ENCODE data around the gene LITAFD. TPM values are rescaled to one million over a fixed set of nuclear protein-coding genes. Genes with fewer than 3 reads are reported as not detected.

The LITAFD gene
- total and polyA plus RNA-seq, 2 experiments from 2014 or later: not detected

DNA sequence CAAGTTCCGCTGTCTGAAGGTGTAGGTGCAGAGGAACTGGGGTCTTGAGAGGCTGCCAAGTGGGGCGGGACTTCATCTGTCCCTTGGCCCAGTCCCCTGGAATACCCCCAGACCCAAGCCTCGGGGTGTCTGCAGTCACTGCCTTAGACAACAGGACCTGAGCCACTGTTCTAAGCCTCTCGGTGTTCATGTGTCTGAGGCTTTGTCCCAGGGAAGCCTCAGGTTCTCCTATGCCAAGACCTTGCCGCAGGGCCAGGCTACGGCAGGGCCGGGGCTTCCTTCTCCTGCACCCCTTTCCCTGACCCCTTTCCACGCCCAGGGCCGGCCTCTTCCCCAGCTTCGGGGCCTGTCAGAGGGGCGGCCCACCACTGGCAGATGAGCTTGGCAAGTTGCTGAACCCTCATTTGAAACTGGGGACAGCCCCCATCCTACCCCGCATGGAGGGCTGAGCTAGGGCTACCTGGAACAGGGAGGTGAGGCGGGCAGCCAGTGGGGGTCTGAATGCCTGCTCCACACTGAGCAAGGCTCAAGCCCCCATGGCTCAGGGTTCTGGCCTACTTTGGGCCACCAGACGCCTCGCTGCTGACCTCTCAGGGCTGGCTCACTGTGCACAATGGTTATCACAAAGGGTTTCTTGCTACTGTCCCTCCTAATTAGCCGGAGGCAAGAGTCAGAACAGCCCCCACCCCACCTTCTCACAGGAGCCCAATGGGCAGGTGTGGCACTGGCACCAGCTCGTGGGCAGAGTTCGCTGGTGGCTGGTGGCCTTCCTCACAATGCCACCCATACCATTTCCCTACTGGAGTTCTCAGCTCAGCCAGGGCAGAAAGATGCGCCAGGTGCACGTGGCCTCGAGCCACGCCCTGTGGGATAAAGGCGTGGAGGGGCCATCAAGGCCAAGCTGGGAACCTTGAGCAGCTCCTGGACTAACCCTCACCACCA, 7.1 kb downstream of the LITAFD start:
- H3K4me3 Mint-ChIP-seq: no peak overlapping the region
- Histone ChIP-seq H3F3A (replicated peaks; ENCODE audit: low read depth) (0 out of 2 replicates have a peak, but pooled peaks cover 6% of the 10 kb centered on the region), H2AFZ (no peak overlapping the region), H3K4me3 (no peak overlapping the region), H4K20me1 (replicated peaks; ENCODE audit: insufficient read depth) (peaks cover 6% of the 10 kb centered on the region; the same call in 1 of the 2 replicates), H3K4me2 (no peak overlapping the region), H3K27ac (ENCODE audit: low read depth) (no peak overlapping the region), H3K27me3 (ENCODE audit: insufficient read depth) (no peaks in the 10 kb centered on the region), H3K4me1 (ENCODE audit: insufficient read depth) (peaks cover 11% of the 10 kb centered on the region; the same call in 1 of the 2 replicates), H3K9me2 (ENCODE audit: insufficient read depth) (no peaks in the 10 kb centered on the region), H3K36me3 (ENCODE audit: insufficient read depth) (peaks cover 28% of the 10 kb centered on the region), H3K79me2 (replicated peaks; ENCODE audit: insufficient read depth) (no peaks in the 10 kb centered on the region)
- H3K27ac Mint-ChIP-seq: no peak overlapping the region
- H3K4me1 Mint-ChIP-seq: peaks cover 15% of the 10 kb centered on the region
- no peak for DNase-seq (ENCODE audit: low spot score)
- peaks cover 47% of the 10 kb centered on the region for H3K36me3 Mint-ChIP-seq (ENCODE audit: low read depth)
- no peaks in the 10 kb centered on the region for H3K9me3 Mint-ChIP-seq
- TF ChIP-seq, protein P1, sequence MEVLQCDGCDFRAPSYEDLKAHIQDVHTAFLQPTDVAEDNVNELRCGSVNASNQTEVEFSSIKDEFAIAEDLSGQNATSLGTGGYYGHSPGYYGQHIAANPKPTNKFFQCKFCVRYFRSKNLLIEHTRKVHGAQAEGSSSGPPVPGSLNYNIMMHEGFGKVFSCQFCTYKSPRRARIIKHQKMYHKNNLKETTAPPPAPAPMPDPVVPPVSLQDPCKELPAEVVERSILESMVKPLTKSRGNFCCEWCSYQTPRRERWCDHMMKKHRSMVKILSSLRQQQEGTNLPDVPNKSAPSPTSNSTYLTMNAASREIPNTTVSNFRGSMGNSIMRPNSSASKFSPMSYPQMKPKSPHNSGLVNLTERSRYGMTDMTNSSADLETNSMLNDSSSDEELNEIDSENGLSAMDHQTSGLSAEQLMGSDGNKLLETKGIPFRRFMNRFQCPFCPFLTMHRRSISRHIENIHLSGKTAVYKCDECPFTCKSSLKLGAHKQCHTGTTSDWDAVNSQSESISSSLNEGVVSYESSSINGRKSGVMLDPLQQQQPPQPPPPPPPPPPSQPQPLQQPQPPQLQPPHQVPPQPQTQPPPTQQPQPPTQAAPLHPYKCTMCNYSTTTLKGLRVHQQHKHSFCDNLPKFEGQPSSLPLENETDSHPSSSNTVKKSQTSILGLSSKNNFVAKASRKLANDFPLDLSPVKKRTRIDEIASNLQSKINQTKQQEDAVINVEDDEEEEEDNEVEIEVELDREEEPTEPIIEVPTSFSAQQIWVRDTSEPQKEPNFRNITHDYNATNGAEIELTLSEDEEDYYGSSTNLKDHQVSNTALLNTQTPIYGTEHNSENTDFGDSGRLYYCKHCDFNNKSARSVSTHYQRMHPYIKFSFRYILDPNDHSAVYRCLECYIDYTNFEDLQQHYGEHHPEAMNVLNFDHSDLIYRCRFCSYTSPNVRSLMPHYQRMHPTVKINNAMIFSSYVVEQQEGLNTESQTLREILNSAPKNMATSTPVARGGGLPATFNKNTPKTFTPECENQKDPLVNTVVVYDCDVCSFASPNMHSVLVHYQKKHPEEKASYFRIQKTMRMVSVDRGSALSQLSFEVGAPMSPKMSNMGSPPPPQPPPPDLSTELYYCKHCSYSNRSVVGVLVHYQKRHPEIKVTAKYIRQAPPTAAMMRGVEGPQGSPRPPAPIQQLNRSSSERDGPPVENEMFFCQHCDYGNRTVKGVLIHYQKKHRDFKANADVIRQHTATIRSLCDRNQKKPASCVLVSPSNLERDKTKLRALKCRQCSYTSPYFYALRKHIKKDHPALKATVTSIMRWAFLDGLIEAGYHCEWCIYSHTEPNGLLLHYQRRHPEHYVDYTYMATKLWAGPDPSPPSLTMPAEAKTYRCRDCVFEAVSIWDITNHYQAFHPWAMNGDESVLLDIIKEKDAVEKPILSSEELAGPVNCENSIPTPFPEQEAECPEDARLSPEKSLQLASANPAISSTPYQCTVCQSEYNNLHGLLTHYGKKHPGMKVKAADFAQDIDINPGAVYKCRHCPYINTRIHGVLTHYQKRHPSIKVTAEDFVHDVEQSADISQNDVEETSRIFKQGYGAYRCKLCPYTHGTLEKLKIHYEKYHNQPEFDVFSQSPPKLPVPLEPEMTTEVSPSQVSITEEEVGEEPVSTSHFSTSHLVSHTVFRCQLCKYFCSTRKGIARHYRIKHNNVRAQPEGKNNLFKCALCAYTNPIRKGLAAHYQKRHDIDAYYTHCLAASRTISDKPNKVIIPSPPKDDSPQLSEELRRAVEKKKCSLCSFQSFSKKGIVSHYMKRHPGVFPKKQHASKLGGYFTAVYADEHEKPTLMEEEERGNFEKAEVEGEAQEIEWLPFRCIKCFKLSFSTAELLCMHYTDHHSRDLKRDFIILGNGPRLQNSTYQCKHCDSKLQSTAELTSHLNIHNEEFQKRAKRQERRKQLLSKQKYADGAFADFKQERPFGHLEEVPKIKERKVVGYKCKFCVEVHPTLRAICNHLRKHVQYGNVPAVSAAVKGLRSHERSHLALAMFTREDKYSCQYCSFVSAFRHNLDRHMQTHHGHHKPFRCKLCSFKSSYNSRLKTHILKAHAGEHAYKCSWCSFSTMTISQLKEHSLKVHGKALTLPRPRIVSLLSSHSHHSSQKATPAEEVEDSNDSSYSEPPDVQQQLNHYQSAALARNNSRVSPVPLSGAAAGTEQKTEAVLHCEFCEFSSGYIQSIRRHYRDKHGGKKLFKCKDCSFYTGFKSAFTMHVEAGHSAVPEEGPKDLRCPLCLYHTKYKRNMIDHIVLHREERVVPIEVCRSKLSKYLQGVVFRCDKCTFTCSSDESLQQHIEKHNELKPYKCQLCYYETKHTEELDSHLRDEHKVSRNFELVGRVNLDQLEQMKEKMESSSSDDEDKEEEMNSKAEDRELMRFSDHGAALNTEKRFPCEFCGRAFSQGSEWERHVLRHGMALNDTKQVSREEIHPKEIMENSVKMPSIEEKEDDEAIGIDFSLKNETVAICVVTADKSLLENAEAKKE (CRISPR knock-in tag; IDR thresholded peaks at IDR 0.05): no peak
- TF ChIP-seq, protein P2, sequence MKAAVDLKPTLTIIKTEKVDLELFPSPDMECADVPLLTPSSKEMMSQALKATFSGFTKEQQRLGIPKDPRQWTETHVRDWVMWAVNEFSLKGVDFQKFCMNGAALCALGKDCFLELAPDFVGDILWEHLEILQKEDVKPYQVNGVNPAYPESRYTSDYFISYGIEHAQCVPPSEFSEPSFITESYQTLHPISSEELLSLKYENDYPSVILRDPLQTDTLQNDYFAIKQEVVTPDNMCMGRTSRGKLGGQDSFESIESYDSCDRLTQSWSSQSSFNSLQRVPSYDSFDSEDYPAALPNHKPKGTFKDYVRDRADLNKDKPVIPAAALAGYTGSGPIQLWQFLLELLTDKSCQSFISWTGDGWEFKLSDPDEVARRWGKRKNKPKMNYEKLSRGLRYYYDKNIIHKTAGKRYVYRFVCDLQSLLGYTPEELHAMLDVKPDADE (IDR thresholded peaks at IDR 0.05): no peak
- no peak for TF ChIP-seq EZH2 (IDR thresholded peaks at IDR 0.05; ENCODE audit: low read depth, unreplicated experiment)
- no peak for TF ChIP-seq NANOG (IDR thresholded peaks at IDR 0.05; ENCODE audit: borderline replicate concordance)
- no peak for TF ChIP-seq POLR2AphosphoS5 (IDR thresholded peaks at IDR 0.05; ENCODE audit: low read depth)
- no peak for TF ChIP-seq CREB1 (CRISPR knock-in tag; IDR thresholded peaks at IDR 0.05; ENCODE audit: low read depth)
- TF ChIP-seq ZNF331 (CRISPR knock-in tag; IDR thresholded peaks at IDR 0.05; ENCODE audit: low read depth): no peak
- TF ChIP-seq, protein P3, sequence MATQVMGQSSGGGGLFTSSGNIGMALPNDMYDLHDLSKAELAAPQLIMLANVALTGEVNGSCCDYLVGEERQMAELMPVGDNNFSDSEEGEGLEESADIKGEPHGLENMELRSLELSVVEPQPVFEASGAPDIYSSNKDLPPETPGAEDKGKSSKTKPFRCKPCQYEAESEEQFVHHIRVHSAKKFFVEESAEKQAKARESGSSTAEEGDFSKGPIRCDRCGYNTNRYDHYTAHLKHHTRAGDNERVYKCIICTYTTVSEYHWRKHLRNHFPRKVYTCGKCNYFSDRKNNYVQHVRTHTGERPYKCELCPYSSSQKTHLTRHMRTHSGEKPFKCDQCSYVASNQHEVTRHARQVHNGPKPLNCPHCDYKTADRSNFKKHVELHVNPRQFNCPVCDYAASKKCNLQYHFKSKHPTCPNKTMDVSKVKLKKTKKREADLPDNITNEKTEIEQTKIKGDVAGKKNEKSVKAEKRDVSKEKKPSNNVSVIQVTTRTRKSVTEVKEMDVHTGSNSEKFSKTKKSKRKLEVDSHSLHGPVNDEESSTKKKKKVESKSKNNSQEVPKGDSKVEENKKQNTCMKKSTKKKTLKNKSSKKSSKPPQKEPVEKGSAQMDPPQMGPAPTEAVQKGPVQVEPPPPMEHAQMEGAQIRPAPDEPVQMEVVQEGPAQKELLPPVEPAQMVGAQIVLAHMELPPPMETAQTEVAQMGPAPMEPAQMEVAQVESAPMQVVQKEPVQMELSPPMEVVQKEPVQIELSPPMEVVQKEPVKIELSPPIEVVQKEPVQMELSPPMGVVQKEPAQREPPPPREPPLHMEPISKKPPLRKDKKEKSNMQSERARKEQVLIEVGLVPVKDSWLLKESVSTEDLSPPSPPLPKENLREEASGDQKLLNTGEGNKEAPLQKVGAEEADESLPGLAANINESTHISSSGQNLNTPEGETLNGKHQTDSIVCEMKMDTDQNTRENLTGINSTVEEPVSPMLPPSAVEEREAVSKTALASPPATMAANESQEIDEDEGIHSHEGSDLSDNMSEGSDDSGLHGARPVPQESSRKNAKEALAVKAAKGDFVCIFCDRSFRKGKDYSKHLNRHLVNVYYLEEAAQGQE (IDR thresholded peaks at IDR 0.05; ENCODE audit: unreplicated experiment): no peak
- no peak for TF ChIP-seq STAT1 (IDR thresholded peaks at IDR 0.05; ENCODE audit: unreplicated experiment)
- TF ChIP-seq ZNF114 (CRISPR knock-in tag; IDR thresholded peaks at IDR 0.05): no peak
- TF ChIP-seq EZH2phosphoT487 (IDR thresholded peaks at IDR 0.05; ENCODE audit: unreplicated experiment): no peak
- H3K27me3 Mint-ChIP-seq (ENCODE audit: insufficient read depth, low read depth, poor library complexity): peaks cover 31% of the 10 kb centered on the region
- ATAC-seq: no peak

All from GM23338 (cell line).